ENCODE results near the gene SGTA.

Gene SGTA

GRCh38 chr19:2809387-2810140 is 26.5 kb upstream of the SGTA start:
- DNase-seq (ENCODE audit: low read depth): no peak
- H3K4me3 ChIP-seq (replicated peaks; ENCODE audit: low read depth, low read length): no peak overlapping the region
- TF ChIP-seq CTCF (IDR thresholded peaks at IDR 0.05; ENCODE audit: low read length, missing control alignments): no peak

GRCh38 chr19:2808129-2808941 is 25.3 kb upstream of the SGTA start:
- H3K4me3 ChIP-seq (replicated peaks; ENCODE audit: low read depth, low read length): no peak overlapping the region

DNA sequence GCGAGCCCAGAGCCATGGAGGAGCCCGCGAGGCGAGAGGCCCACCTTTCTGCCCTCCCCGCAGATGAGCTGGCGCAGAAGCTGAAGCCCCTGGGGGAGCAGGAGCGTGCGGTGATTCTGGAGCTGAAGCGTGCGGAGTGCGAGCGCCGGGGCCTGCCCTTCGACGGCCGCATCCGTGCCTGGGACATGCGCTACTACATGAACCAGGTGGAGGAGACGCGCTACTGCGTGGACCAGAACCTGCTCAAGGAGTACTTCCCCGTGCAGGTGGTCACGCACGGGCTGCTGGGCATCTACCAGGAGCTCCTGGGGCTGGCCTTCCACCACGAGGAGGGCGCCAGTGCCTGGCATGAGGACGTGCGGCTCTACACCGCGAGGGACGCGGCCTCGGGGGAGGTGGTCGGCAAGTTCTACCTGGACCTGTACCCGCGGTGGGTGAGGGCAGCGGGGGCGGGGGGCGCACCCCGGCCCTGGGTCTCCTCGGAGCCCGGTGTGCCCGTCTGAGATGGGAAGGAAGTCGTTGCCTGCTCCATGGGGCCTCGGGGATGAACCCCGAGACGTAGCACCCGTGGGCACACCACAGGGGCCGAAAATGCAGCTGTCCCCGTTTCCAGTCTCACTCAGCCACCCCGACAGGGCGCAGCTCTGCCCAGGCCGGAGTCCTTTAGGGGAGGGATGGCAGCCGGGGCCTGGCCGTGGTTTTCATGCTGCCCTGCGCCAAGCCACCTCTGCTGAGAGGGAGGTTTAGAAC is 24.5 kb upstream of the SGTA start:
- no peak for DNase-seq (ENCODE audit: low read depth)
- no peak for TF ChIP-seq CTCF (IDR thresholded peaks at IDR 0.05; ENCODE audit: low read length, missing control alignments)
- H3K4me3 ChIP-seq (replicated peaks; ENCODE audit: low read depth, low read length): no peak overlapping the region

More at GRCh38 chr19:2808129-2808941, 25.3 kb upstream of the SGTA start:
- TF ChIP-seq CTCF (IDR thresholded peaks at IDR 0.05; ENCODE audit: low read length, missing control alignments): no peak
- DNase-seq (ENCODE audit: low read depth): no peak

GRCh38 chr19:2806736-2807378 is 23.8 kb upstream of the SGTA start:
- TF ChIP-seq CTCF (IDR thresholded peaks at IDR 0.05; ENCODE audit: low read length, missing control alignments): no peak
- no peak overlapping the region for H3K4me3 ChIP-seq (replicated peaks; ENCODE audit: low read depth, low read length)
- DNase-seq (ENCODE audit: low read depth): no peak

- no peak for TF ChIP-seq CTCF (IDR thresholded peaks at IDR 0.05; ENCODE audit: low read length, missing control alignments)
- H3K4me3 ChIP-seq (replicated peaks; ENCODE audit: low read depth, low read length): no peak overlapping the region
- DNase-seq (ENCODE audit: low read depth): no peak
Observed at GRCh38 chr19:2805991-2806649, 23.0 kb upstream of the SGTA start.

DNA sequence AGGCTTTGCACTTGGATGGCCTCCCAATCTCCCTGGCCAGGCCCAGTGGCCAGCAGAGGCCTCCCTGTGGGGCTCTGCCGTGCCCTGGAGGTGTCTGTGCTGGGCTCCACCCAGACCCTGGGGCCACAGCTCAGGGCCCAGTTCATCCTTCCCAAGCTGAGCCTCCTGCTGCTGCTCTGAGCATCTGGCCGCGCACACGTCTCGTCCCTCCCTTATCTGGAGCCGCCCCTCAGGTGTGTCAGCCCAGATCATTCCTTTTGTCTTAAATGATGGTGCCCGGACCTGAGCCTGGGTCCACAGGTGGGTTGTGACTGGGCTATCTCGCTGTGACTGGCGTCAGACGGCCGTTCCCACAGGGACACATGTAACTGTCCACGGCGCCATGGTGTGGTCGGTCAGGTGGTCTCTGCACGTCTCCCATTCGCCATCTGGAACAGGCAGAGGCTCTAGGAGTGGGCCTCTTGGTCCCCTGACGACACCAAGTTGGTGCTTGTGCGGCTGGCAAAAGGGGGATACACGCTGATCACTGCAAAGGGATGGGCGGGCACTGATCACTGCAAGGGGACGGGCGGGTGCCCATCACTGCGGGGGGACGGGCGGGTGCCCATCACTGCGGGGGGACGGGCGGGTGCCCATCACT is 22.3 kb upstream of the SGTA start:
- no peak overlapping the region for H3K4me3 ChIP-seq (replicated peaks; ENCODE audit: low read depth, low read length)

More for the DNA sequence above, 22.3 kb upstream of the SGTA start:
- DNase-seq (ENCODE audit: low read depth): no peak
- TF ChIP-seq CTCF (IDR thresholded peaks at IDR 0.05; ENCODE audit: low read length, missing control alignments): no peak

Measured in fibroblast of pulmonary artery (primary cell).